ENCODE measurements around the gene MEG3.

- TF ChIP-seq ESRRA (CRISPR knock-in tag; IDR thresholded peaks at IDR 0.05; ENCODE audit: borderline replicate concordance) (no peak), ZNF121 (CRISPR knock-in tag; IDR thresholded peaks at IDR 0.05) (no peak), SP1 (CRISPR knock-in tag; conservative IDR thresholded peaks at IDR 0.05) (no peak), MAX (CRISPR knock-in tag; IDR thresholded peaks at IDR 0.05) (no peak), SMAD3 (CRISPR knock-in tag; IDR thresholded peaks at IDR 0.05; ENCODE audit: borderline replicate concordance) (no peak), MLX (CRISPR knock-in tag; IDR thresholded peaks at IDR 0.05) (no peak), NR2C2 (CRISPR knock-in tag; IDR thresholded peaks at IDR 0.05) (no peak), CREB1 (CRISPR knock-in tag; IDR thresholded peaks at IDR 0.05) (no peak), KAT7 (CRISPR knock-in tag; IDR thresholded peaks at IDR 0.05; ENCODE audit: borderline replicate concordance) (no peak)
- TF ChIP-seq, protein P1, sequence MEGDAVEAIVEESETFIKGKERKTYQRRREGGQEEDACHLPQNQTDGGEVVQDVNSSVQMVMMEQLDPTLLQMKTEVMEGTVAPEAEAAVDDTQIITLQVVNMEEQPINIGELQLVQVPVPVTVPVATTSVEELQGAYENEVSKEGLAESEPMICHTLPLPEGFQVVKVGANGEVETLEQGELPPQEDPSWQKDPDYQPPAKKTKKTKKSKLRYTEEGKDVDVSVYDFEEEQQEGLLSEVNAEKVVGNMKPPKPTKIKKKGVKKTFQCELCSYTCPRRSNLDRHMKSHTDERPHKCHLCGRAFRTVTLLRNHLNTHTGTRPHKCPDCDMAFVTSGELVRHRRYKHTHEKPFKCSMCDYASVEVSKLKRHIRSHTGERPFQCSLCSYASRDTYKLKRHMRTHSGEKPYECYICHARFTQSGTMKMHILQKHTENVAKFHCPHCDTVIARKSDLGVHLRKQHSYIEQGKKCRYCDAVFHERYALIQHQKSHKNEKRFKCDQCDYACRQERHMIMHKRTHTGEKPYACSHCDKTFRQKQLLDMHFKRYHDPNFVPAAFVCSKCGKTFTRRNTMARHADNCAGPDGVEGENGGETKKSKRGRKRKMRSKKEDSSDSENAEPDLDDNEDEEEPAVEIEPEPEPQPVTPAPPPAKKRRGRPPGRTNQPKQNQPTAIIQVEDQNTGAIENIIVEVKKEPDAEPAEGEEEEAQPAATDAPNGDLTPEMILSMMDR (IDR thresholded peaks at IDR 0.05), result no peak
- TF ChIP-seq, protein P2, sequence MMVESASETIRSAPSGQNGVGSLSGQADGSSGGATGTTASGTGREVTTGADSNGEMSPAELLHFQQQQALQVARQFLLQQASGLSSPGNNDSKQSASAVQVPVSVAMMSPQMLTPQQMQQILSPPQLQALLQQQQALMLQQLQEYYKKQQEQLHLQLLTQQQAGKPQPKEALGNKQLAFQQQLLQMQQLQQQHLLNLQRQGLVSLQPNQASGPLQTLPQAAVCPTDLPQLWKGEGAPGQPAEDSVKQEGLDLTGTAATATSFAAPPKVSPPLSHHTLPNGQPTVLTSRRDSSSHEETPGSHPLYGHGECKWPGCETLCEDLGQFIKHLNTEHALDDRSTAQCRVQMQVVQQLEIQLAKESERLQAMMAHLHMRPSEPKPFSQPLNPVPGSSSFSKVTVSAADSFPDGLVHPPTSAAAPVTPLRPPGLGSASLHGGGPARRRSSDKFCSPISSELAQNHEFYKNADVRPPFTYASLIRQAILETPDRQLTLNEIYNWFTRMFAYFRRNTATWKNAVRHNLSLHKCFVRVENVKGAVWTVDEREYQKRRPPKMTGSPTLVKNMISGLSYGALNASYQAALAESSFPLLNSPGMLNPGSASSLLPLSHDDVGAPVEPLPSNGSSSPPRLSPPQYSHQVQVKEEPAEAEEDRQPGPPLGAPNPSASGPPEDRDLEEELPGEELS (CRISPR knock-in tag; IDR thresholded peaks at IDR 0.05), result no peak
- TF ChIP-seq, protein P3, sequence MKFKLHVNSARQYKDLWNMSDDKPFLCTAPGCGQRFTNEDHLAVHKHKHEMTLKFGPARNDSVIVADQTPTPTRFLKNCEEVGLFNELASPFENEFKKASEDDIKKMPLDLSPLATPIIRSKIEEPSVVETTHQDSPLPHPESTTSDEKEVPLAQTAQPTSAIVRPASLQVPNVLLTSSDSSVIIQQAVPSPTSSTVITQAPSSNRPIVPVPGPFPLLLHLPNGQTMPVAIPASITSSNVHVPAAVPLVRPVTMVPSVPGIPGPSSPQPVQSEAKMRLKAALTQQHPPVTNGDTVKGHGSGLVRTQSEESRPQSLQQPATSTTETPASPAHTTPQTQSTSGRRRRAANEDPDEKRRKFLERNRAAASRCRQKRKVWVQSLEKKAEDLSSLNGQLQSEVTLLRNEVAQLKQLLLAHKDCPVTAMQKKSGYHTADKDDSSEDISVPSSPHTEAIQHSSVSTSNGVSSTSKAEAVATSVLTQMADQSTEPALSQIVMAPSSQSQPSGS (CRISPR knock-in tag; IDR thresholded peaks at IDR 0.05; ENCODE audit: borderline replicate concordance, low read depth), result no peak
- TF ChIP-seq, protein P4, sequence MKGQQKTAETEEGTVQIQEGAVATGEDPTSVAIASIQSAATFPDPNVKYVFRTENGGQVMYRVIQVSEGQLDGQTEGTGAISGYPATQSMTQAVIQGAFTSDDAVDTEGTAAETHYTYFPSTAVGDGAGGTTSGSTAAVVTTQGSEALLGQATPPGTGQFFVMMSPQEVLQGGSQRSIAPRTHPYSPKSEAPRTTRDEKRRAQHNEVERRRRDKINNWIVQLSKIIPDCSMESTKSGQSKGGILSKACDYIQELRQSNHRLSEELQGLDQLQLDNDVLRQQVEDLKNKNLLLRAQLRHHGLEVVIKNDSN (CRISPR knock-in tag; IDR thresholded peaks at IDR 0.05), result no peak
Observed at GRCh38 chr14:100806386-100806785, 19.5 kb upstream of the MEG3 start.
